HG03575 (cell line): ENCODE data around the gene LPCAT4.
"Not testable (repeated sequence)": the region's sequence is repeated elsewhere in the genome, so short reads cannot be mapped to it uniquely, and the experiment has no call there.

Source experiments
- ATAC-seq: cut with Tn5 transposase; IDR thresholded peaks from one replicate; pipeline ENCODE4 v1.9.1; 2021; ENCODE audit not compliant: unreplicated experiment, insufficient number of reproducible peaks, low FRiP score; ENCODE audit errors: extremely low read depth

Gene LPCAT4

GRCh38 chr15:34365091-34365825 lies 1.7 kb downstream of the LPCAT4 start:
- ATAC-seq = no peak

GRCh38 chr15:34364041-34364440 lies 3.0 kb downstream of the LPCAT4 start:
- no peak for ATAC-seq

- ATAC-seq = no peak
Observed at GRCh38 chr15:34362047-34362773, 4.8 kb downstream of the LPCAT4 start.

GRCh38 chr15:34361278-34361677 lies 5.7 kb downstream of the LPCAT4 start:
- ATAC-seq = no peak

GRCh38 chr15:34360298-34360697 lies 6.7 kb downstream of the LPCAT4 start:
- no peak for ATAC-seq

GRCh38 chr15:34359416-34359815 lies 7.6 kb downstream of the LPCAT4 start:
- ATAC-seq = no peak

GRCh38 chr15:34358948-34359347 lies 8.0 kb downstream of the LPCAT4 start:
- no peak for ATAC-seq

GRCh38 chr15:34358367-34358766 lies 8.6 kb downstream of the LPCAT4 start:
- no peak for ATAC-seq

- no peak for ATAC-seq
Observed at GRCh38 chr15:34357653-34358052, 9.3 kb downstream of the LPCAT4 start.

- ATAC-seq = no peak
Observed at GRCh38 chr15:34355241-34355640, 11.8 kb downstream of the LPCAT4 start.

GRCh38 chr15:34354286-34354685 lies 12.7 kb downstream of the LPCAT4 start:
- ATAC-seq = no peak

GRCh38 chr15:34353627-34354026 lies 13.4 kb downstream of the LPCAT4 start:
- no peak for ATAC-seq

GRCh38 chr15:34352996-34353395 lies 14.0 kb downstream of the LPCAT4 start:
- ATAC-seq = not testable (repeated sequence)

- no peak for ATAC-seq
Observed at GRCh38 chr15:34349769-34350168, 17.2 kb downstream of the LPCAT4 start.

GRCh38 chr15:34348735-34349300 lies 18.2 kb downstream of the LPCAT4 start:
- no peak for ATAC-seq

- ATAC-seq = no peak
Observed at GRCh38 chr15:34347951-34348638, 18.9 kb downstream of the LPCAT4 start.

- ATAC-seq = no peak
Observed at GRCh38 chr15:34342737-34343575, 24.0 kb downstream of the LPCAT4 start, which contains the start of the genes NOP10 and NUTM1. TSS of gene NOP10 (minus strand) at chr15:34343136. CDS start at chr15:34343073, 63 bp downstream. TSS of gene NUTM1 (plus strand) at chr15:34343315. CDS start at chr15:34343697, 382 bp downstream.

- not testable (repeated sequence) for ATAC-seq
Observed at GRCh38 chr15:34342213-34342736, 24.7 kb downstream of the LPCAT4 start.
